CD4-positive, alpha-beta T cell (primary cell): ENCODE results near the gene CHST3. TPM values are rescaled to one million over a fixed set of nuclear protein-coding genes. Genes with fewer than 3 reads are reported as not detected.
"Not testable (repeated sequence)": the region's sequence is repeated elsewhere in the genome, so short reads cannot be mapped to it uniquely, and the experiment has no call there.

Experiments
- ATAC-seq: fragments of 200-7000 bp; cut with Tn5 transposase; one replicate; pipeline ENCODE4 v1.10.0; 2022; ENCODE audit warnings: mild to moderate bottlenecking; ENCODE audit not compliant: poor library complexity
- CTCF ChIA-PET: fragments of 350-600 bp; sonication (Branson Sonifier 250); formaldehyde crosslinking; loops from one replicate; lab custom pipeline; 2021; ENCODE audit warnings: antibody characterized with exemption, inconsistent platforms; lab: Charles Lee
- POLR2A ChIA-PET: fragments of 350-600 bp; sonication (Branson Sonifier 250); formaldehyde crosslinking; loops from one replicate; lab custom pipeline; 2021; ENCODE audit warnings: antibody characterized with exemption, inconsistent platforms; lab: Charles Lee
- DNase-seq, 14 experiments: peaks; one replicate each; pipeline ENCODE4 v3.0.0-alpha.2; 2013 to 2020; ENCODE audit warnings: mixed read lengths in 2 of 14
- H3K27ac ChIP-seq, 2 donors: one replicate each; pipeline versions ENCODE4 v1.5.1 to v1.7.0; 2013; ENCODE audit warnings: low read length in 2 of 2, low read depth in 1 of 2, mild to moderate bottlenecking in 1 of 2
- H3K27me3 ChIP-seq, 2 experiments: 1 replicate in 1 of 2; 2 replicates in 1 of 2; pipeline versions ENCODE4 v1.6.1 to v1.7.0; 2013; ENCODE audit warnings: low read length in 2 of 2, control low read depth in 1 of 2, mild to moderate bottlenecking in 1 of 2, moderate library complexity in 1 of 2; ENCODE audit not compliant: insufficient read depth in 2 of 2, control insufficient read depth in 1 of 2
- H3K36me3 ChIP-seq: one replicate; pipeline ENCODE4 v1.6.1; 2013; ENCODE audit warnings: low read length, control low read depth; ENCODE audit not compliant: insufficient read depth
- H3K4me1 ChIP-seq: one replicate; pipeline ENCODE4 v1.6.1; 2013; ENCODE audit warnings: low read length, control low read depth; ENCODE audit not compliant: insufficient read depth
- H3K4me3 ChIP-seq: one replicate; pipeline ENCODE4 v1.5.1; 2013; ENCODE audit warnings: mild to moderate bottlenecking, low read length, moderate library complexity
- H3K9me3 ChIP-seq, 2 experiments: 1 replicate in 1 of 2; 2 replicates in 1 of 2; pipeline versions ENCODE4 v1.6.1 to v1.7.0; 2013; ENCODE audit warnings: low read length in 2 of 2, mild to moderate bottlenecking in 2 of 2, control low read depth in 1 of 2, moderate library complexity in 1 of 2; ENCODE audit not compliant: control insufficient read depth in 1 of 2, insufficient read depth in 1 of 2
- H3K27ac Mint-ChIP-seq: one replicate; pipeline ENCODE4 v1.8.0; 2020; ENCODE audit warnings: mixed read lengths
- H3K27me3 Mint-ChIP-seq: one replicate; pipeline ENCODE4 v1.8.0; 2021; ENCODE audit warnings: mixed read lengths
- H3K36me3 Mint-ChIP-seq: one replicate; pipeline ENCODE4 v1.8.0; 2021; ENCODE audit warnings: low read depth, mixed read lengths
- H3K4me1 Mint-ChIP-seq: one replicate; pipeline ENCODE4 v1.8.0; 2021; ENCODE audit warnings: low read depth, mixed read lengths
- H3K4me3 Mint-ChIP-seq: one replicate; pipeline ENCODE4 v1.8.0; 2020; ENCODE audit warnings: mild to moderate bottlenecking, mixed read lengths
- H3K9me3 Mint-ChIP-seq: one replicate; pipeline ENCODE4 v1.8.0; 2020; ENCODE audit warnings: mixed read lengths
- intact Hi-C, 2 experiments: fragments of 100-400 bp; cut with DNase I in 1 of 2; cut with micrococcal nuclease in 1 of 2; formaldehyde crosslinking; loops; one replicate each; pipeline versions ENCODE4 v1.15.1 to v1.9.0; 2023 to 2025; cut with DNase I, micrococcal nuclease
- total RNA-seq, 174 experiments: library from RNA in 2 of 174; stranded (reverse) in 2 of 174; gene quantifications; one replicate each; pipeline ENCODE4 v1.2.3 and lab custom pipeline; 2021 to 2026
- TF ChIP-seq, protein P1 (sequence below): fragments of 200-600 bp; IDR thresholded peaks from one replicate; pipeline ENCODE4 v1.8.0; 2022; ENCODE audit warnings: antibody characterized with exemption, mild to moderate bottlenecking

Gene CHST3
- total RNA-seq, 2 experiments from 2014 or later = not detected

GRCh38 chr10:71975087-71975870, 11.1 kb downstream of the CHST3 start:
- H3K27me3 Mint-ChIP-seq = no peaks in the 10 kb centered on the region
- CTCF ChIA-PET = no interaction called here
- no peak overlapping the region for H3K27ac Mint-ChIP-seq

DNA sequence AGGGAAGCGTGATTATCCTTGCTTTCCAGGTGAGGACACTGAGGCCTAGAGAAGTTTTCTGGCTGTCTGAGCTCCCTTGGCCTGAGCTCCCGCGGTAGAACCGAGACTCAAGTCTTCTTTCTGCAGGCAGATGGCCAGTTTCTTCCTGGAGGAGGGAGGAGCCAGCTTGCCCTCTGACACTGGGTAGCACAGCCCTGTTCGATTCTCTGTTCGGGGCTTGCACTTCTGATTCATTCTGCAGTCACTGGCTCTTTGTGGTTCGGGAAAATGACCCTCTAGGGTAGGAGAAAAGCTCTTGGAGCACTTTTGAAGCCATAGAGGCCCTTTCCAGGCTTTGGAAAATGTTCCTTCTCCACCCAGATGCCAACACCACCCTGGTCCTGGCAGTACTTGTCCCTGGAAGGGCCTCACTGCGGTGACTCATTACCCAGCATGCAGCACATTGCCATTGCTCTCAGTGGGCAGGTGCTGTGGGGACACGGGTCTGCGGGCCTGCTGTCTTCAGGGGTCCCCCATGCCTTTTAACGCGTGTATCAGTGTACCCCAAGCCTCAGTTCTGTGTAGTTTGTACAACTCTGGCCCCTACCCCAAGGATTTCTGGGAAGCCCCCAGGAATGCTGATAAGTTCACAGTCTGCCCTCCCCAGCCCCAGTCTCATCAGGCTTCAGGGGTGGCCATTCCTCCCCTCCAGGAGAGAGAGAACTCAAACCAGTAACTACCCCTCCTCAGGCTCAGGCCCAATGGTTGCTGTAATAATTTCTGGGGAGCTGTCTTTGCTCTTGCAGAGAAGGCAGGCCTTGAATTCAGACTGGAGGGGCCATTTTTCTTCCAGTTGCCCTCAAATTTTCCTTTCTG, 11.9 kb downstream of the CHST3 start:
- no peak overlapping the region for H3K4me3 ChIP-seq
- H3K4me1 Mint-ChIP-seq = no peaks in the 10 kb centered on the region
- intact Hi-C loops = no loop called here
- no peaks in the 10 kb centered on the region for H3K4me1 ChIP-seq
- peaks cover 0 to 2% of the 10 kb centered on the region in 2 experiments for H3K27me3 ChIP-seq
- ChIA-PET POLR2A (no interaction called here), CTCF (no interaction called here)
- no peaks in the 10 kb centered on the region for H3K27me3 Mint-ChIP-seq
- no peaks in the 10 kb centered on the region for H3K9me3 ChIP-seq
- no peaks in the 10 kb centered on the region for H3K9me3 Mint-ChIP-seq
- ATAC-seq = no peak
- TF ChIP-seq, protein P1, sequence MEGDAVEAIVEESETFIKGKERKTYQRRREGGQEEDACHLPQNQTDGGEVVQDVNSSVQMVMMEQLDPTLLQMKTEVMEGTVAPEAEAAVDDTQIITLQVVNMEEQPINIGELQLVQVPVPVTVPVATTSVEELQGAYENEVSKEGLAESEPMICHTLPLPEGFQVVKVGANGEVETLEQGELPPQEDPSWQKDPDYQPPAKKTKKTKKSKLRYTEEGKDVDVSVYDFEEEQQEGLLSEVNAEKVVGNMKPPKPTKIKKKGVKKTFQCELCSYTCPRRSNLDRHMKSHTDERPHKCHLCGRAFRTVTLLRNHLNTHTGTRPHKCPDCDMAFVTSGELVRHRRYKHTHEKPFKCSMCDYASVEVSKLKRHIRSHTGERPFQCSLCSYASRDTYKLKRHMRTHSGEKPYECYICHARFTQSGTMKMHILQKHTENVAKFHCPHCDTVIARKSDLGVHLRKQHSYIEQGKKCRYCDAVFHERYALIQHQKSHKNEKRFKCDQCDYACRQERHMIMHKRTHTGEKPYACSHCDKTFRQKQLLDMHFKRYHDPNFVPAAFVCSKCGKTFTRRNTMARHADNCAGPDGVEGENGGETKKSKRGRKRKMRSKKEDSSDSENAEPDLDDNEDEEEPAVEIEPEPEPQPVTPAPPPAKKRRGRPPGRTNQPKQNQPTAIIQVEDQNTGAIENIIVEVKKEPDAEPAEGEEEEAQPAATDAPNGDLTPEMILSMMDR = no peak
- H3K4me3 Mint-ChIP-seq = no peak overlapping the region
- no peaks in the 10 kb centered on the region for H3K36me3 ChIP-seq
- no peak for DNase-seq
- no peak overlapping the region for H3K27ac Mint-ChIP-seq
- H3K27ac ChIP-seq = no peak overlapping the region
- no peaks in the 10 kb centered on the region for H3K36me3 Mint-ChIP-seq

More at GRCh38 chr10:71975087-71975870, 11.1 kb downstream of the CHST3 start:
- POLR2A ChIA-PET = no interaction called here
- H3K4me1 ChIP-seq = no peaks in the 10 kb centered on the region
- peaks cover 0 to 2% of the 10 kb centered on the region in 2 experiments for H3K27me3 ChIP-seq
- no peaks in the 10 kb centered on the region for H3K36me3 ChIP-seq
- ATAC-seq = no peak
- no peaks in the 10 kb centered on the region for H3K4me1 Mint-ChIP-seq
- H3K9me3 ChIP-seq = no peaks in the 10 kb centered on the region
- H3K4me3 Mint-ChIP-seq = no peak overlapping the region
- H3K27ac ChIP-seq = no peak overlapping the region
- H3K9me3 Mint-ChIP-seq = no peaks in the 10 kb centered on the region
- H3K4me3 ChIP-seq = no peak overlapping the region
- intact Hi-C loops = no loop called here
- TF ChIP-seq, protein P1 = no peak
- DNase-seq = no peak
- H3K36me3 Mint-ChIP-seq = no peaks in the 10 kb centered on the region

- ATAC-seq, H3K36me3 Mint-ChIP-seq, H3K27ac Mint-ChIP-seq, H3K4me1 Mint-ChIP-seq, H3K4me1 ChIP-seq, H3K9me3 ChIP-seq, POLR2A ChIA-PET, H3K9me3 Mint-ChIP-seq, H3K27me3 ChIP-seq, DNase-seq, H3K27ac ChIP-seq, H3K36me3 ChIP-seq, H3K4me3 ChIP-seq, H3K4me3 Mint-ChIP-seq, H3K27me3 Mint-ChIP-seq, intact Hi-C loops: not testable (repeated sequence)
- CTCF ChIA-PET = interaction anchor here (0.7 kb wide), 1 partner anchor 772 kb away, joined by 3 read pairs; no protein-coding TSS in a partner anchor
Observed at GRCh38 chr10:71977614-71977903, 13.4 kb downstream of the CHST3 start.
